WTC11 (cell line): ENCODE measurements around the gene FXYD3. TPM values are rescaled to one million over a fixed set of nuclear protein-coding genes. Genes with fewer than 3 reads are reported as not detected.

ENCODE experiments used
- ATAC-seq: fragments of 200-7000 bp; cut with Tn5 transposase; 2 replicates; pipeline ENCODE4 v1.10.0; 2021; ENCODE audit warnings: mild to moderate bottlenecking, moderate library complexity
- CTCF ChIA-PET: fragments of 300-600 bp; sonication (Branson Sonifier 250); formaldehyde crosslinking; loops from one replicate; lab custom pipeline; 2021; ENCODE audit warnings: antibody characterized with exemption; lab: Charles Lee
- POLR2A ChIA-PET: fragments of 350-600 bp; sonication (Branson Sonifier 250); formaldehyde crosslinking; loops from one replicate; lab custom pipeline; 2021; ENCODE audit warnings: antibody characterized with exemption; lab: Charles Lee
- DNase-seq: peaks from one replicate; pipeline ENCODE4 v3.0.0; 2021; ENCODE audit warnings: low spot score
- H3K27ac Mint-ChIP-seq: 2 replicates; pipeline ENCODE4 v1.8.0; 2021; ENCODE audit warnings: mixed read lengths
- H3K27me3 Mint-ChIP-seq: 2 replicates; pipeline ENCODE4 v1.8.0; 2021; ENCODE audit warnings: low read depth, mild to moderate bottlenecking, moderate library complexity, mixed read lengths
- H3K36me3 Mint-ChIP-seq: 2 replicates; pipeline ENCODE4 v1.8.0; 2021; ENCODE audit warnings: mixed read lengths
- H3K4me1 Mint-ChIP-seq: 2 replicates; pipeline ENCODE4 v1.8.0; 2022; ENCODE audit warnings: mixed read lengths
- H3K4me3 Mint-ChIP-seq: 2 replicates; pipeline ENCODE4 v1.8.0; 2021; ENCODE audit warnings: mild to moderate bottlenecking, moderate library complexity, mixed read lengths
- H3K9me3 Mint-ChIP-seq: 2 replicates; pipeline ENCODE4 v1.8.0; 2021; ENCODE audit warnings: mixed read lengths
- ERG ChIP-seq: fragments of 250-450 bp; sonication (Bioruptor Pico); IDR thresholded peaks from 2 replicates; pipeline ENCODE4 v1.8.0; 2021; ENCODE audit warnings: mild to moderate bottlenecking
- FOXJ3 ChIP-seq: sonication (generic); formaldehyde crosslinking; IDR thresholded peaks from 2 replicates; pipeline ENCODE4 v1.9.0; 2021; ENCODE audit warnings: missing genetic modification reagents, mild to moderate bottlenecking, borderline replicate concordance
- FOXK1 ChIP-seq: sonication (generic); formaldehyde crosslinking; IDR thresholded peaks from 2 replicates; pipeline ENCODE4 v1.8.0; 2022; ENCODE audit warnings: mild to moderate bottlenecking, moderate library complexity, missing genetic modification reagents
- GABPB1 ChIP-seq: sonication (generic); formaldehyde crosslinking; IDR thresholded peaks from 2 replicates; pipeline ENCODE4 v1.8.1; 2023; ENCODE audit warnings: mild to moderate bottlenecking, missing genetic modification reagents
- GTF2I ChIP-seq: fragments of 250-450 bp; sonication (Bioruptor Pico); conservative IDR thresholded peaks from 2 replicates; pipeline ENCODE4 v1.4.0; 2021; ENCODE audit warnings: mild to moderate bottlenecking
- KAT7 ChIP-seq: sonication (generic); formaldehyde crosslinking; IDR thresholded peaks from 2 replicates; pipeline ENCODE4 v1.8.1; 2023; ENCODE audit warnings: missing genetic modification reagents, mild to moderate bottlenecking, borderline replicate concordance
- MAX ChIP-seq: sonication (generic); formaldehyde crosslinking; IDR thresholded peaks from 2 replicates; pipeline ENCODE4 v1.8.0; 2022; ENCODE audit warnings: mild to moderate bottlenecking, missing genetic modification reagents
- MLX ChIP-seq: sonication (generic); formaldehyde crosslinking; IDR thresholded peaks from 2 replicates; pipeline ENCODE4 v1.8.1; 2023; ENCODE audit warnings: mild to moderate bottlenecking, missing genetic modification reagents, moderate library complexity
- MXD4 ChIP-seq: fragments of 250-450 bp; sonication (Bioruptor Pico); IDR thresholded peaks from 2 replicates; pipeline ENCODE4 v1.8.0; 2021; ENCODE audit warnings: mild to moderate bottlenecking, moderate library complexity, borderline replicate concordance
- NFATC4 ChIP-seq: fragments of 250-450 bp; sonication (Bioruptor Pico); IDR thresholded peaks from 2 replicates; pipeline ENCODE4 v1.9.0; 2021; ENCODE audit warnings: mild to moderate bottlenecking
- NFE2L1 ChIP-seq: sonication (generic); formaldehyde crosslinking; IDR thresholded peaks from 2 replicates; pipeline ENCODE4 v1.8.1; 2023; ENCODE audit warnings: missing genetic modification reagents
- NFYB ChIP-seq: sonication (generic); formaldehyde crosslinking; conservative IDR thresholded peaks from 2 replicates; pipeline ENCODE4 v1.8.0; 2022; ENCODE audit warnings: low read depth, missing genetic modification reagents
- NR1H2 ChIP-seq: sonication (generic); formaldehyde crosslinking; IDR thresholded peaks from 2 replicates; pipeline ENCODE4 v1.9.0; 2021; ENCODE audit warnings: mild to moderate bottlenecking, moderate library complexity, missing genetic modification reagents
- NR2C2 ChIP-seq: sonication (generic); formaldehyde crosslinking; IDR thresholded peaks from 2 replicates; pipeline ENCODE4 v1.8.0; 2022; ENCODE audit warnings: mild to moderate bottlenecking, missing genetic modification reagents
- OVOL2 ChIP-seq: fragments of 250-450 bp; sonication (Bioruptor Pico); IDR thresholded peaks from 2 replicates; pipeline ENCODE4 v1.9.0; 2021; ENCODE audit warnings: mild to moderate bottlenecking, borderline replicate concordance
- RORB ChIP-seq: fragments of 250-450 bp; sonication (Bioruptor Pico); IDR thresholded peaks from 2 replicates; pipeline ENCODE4 v1.9.0; 2021; ENCODE audit warnings: mild to moderate bottlenecking
- TCF7 ChIP-seq: sonication (generic); formaldehyde crosslinking; IDR thresholded peaks from 2 replicates; pipeline ENCODE4 v1.8.0; 2022; ENCODE audit warnings: mild to moderate bottlenecking, low read depth, missing genetic modification reagents, moderate library complexity
- TEAD1 ChIP-seq: sonication (generic); formaldehyde crosslinking; IDR thresholded peaks from 2 replicates; pipeline ENCODE4 v1.8.0; 2022; ENCODE audit warnings: mild to moderate bottlenecking, missing genetic modification reagents
- ZNF138 ChIP-seq: sonication (generic); formaldehyde crosslinking; conservative IDR thresholded peaks from 2 replicates; pipeline ENCODE4 v1.8.1; 2022; ENCODE audit warnings: mild to moderate bottlenecking, moderate library complexity, missing genetic modification reagents
- ZNF232 ChIP-seq: sonication (generic); formaldehyde crosslinking; IDR thresholded peaks from 2 replicates; pipeline ENCODE4 v1.8.0; 2022; ENCODE audit warnings: mild to moderate bottlenecking, missing genetic modification reagents
- ZNF423 ChIP-seq: fragments of 250-450 bp; sonication (Bioruptor Pico); IDR thresholded peaks from 2 replicates; pipeline ENCODE4 v2.1.2; 2022; ENCODE audit warnings: mild to moderate bottlenecking, moderate library complexity
- total RNA-seq: library from RNA; stranded (reverse); gene quantifications from 3 replicates; pipeline ENCODE4 v1.2.3, GENCODE V29; 2021
- TF ChIP-seq, protein P1 (sequence below): sonication (generic); formaldehyde crosslinking; IDR thresholded peaks from 2 replicates; pipeline ENCODE4 v1.8.0; 2022; ENCODE audit warnings: mild to moderate bottlenecking, missing genetic modification reagents
- TF ChIP-seq, protein P2 (sequence below): sonication (generic); formaldehyde crosslinking; IDR thresholded peaks from 2 replicates; pipeline ENCODE4 v1.8.1; 2023; ENCODE audit warnings: mild to moderate bottlenecking, missing genetic modification reagents, moderate library complexity
- TF ChIP-seq, protein P3 (sequence below): fragments of 200-600 bp; IDR thresholded peaks from 2 replicates; pipeline ENCODE4 v1.8.0; 2022; ENCODE audit warnings: antibody characterized with exemption
- TF ChIP-seq, protein P4 (sequence below): sonication (generic); formaldehyde crosslinking; IDR thresholded peaks from 2 replicates; pipeline ENCODE4 v1.8.0; 2022; ENCODE audit warnings: mild to moderate bottlenecking, missing genetic modification reagents
- TF ChIP-seq, protein P5 (sequence below): sonication (generic); formaldehyde crosslinking; IDR thresholded peaks from 2 replicates; pipeline ENCODE4 v1.8.0; 2023; ENCODE audit warnings: missing genetic modification reagents, mild to moderate bottlenecking, borderline replicate concordance

Gene FXYD3
- total RNA-seq, 1 experiment from 2014 or later = 1.8 TPM

DNA sequence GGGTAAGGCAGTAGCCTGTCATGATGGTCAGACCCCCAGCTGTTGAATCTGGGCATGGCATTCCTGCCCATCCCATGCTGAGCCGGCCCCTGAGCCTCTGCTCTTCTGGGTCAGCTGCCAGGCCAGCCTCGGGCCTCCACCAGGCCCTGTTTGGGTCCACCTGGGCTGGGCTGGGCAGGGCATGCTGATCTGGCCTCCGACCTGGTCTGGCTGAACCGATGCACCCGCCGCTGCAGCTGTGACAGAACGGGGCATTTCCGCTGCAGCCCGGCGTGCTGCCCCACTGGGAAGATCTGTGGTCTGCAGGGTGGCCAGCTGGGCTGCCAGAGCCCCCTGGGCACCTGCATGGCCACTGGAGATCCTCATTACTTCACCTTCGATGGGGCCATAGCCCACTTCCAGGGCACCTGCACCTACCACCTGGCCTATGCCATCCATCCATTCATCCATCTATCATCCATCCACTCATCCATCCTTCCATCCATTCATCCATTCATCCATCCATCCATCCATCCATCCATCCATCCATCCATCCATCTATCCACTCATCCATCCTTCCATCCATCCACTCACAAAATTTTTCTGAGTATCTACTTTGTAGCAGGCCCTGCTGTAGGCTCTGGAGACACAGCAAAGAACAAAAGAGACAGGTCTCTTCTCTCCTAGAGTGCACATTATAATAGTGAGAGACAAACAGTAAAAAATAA is 21.5 kb upstream of the FXYD3 start:
- no peak overlapping the region for H3K4me3 Mint-ChIP-seq
- H3K9me3 Mint-ChIP-seq = no peaks in the 10 kb centered on the region
- POLR2A ChIA-PET = no interaction called here
- ATAC-seq = no peak
- TF ChIP-seq, protein P1, sequence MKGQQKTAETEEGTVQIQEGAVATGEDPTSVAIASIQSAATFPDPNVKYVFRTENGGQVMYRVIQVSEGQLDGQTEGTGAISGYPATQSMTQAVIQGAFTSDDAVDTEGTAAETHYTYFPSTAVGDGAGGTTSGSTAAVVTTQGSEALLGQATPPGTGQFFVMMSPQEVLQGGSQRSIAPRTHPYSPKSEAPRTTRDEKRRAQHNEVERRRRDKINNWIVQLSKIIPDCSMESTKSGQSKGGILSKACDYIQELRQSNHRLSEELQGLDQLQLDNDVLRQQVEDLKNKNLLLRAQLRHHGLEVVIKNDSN (CRISPR knock-in tag) = no peak
- TF ChIP-seq MAX (CRISPR knock-in tag) (no peak), NFATC4 (CRISPR knock-in tag) (no peak), FOXK1 (no peak), TCF7 (CRISPR knock-in tag) (no peak), ZNF232 (CRISPR knock-in tag) (no peak), OVOL2 (CRISPR knock-in tag) (no peak), TEAD1 (CRISPR knock-in tag) (no peak), NFYB (no peak), MXD4 (CRISPR knock-in tag) (no peak), NFE2L1 (no peak), NR1H2 (CRISPR knock-in tag) (no peak), KAT7 (CRISPR knock-in tag) (no peak), NR2C2 (CRISPR knock-in tag) (no peak), GTF2I (CRISPR knock-in tag) (no peak), FOXJ3 (CRISPR knock-in tag) (no peak), MLX (CRISPR knock-in tag) (no peak)
- TF ChIP-seq, protein P2, sequence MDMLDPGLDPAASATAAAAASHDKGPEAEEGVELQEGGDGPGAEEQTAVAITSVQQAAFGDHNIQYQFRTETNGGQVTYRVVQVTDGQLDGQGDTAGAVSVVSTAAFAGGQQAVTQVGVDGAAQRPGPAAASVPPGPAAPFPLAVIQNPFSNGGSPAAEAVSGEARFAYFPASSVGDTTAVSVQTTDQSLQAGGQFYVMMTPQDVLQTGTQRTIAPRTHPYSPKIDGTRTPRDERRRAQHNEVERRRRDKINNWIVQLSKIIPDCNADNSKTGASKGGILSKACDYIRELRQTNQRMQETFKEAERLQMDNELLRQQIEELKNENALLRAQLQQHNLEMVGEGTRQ = no peak
- TF ChIP-seq, protein P3, sequence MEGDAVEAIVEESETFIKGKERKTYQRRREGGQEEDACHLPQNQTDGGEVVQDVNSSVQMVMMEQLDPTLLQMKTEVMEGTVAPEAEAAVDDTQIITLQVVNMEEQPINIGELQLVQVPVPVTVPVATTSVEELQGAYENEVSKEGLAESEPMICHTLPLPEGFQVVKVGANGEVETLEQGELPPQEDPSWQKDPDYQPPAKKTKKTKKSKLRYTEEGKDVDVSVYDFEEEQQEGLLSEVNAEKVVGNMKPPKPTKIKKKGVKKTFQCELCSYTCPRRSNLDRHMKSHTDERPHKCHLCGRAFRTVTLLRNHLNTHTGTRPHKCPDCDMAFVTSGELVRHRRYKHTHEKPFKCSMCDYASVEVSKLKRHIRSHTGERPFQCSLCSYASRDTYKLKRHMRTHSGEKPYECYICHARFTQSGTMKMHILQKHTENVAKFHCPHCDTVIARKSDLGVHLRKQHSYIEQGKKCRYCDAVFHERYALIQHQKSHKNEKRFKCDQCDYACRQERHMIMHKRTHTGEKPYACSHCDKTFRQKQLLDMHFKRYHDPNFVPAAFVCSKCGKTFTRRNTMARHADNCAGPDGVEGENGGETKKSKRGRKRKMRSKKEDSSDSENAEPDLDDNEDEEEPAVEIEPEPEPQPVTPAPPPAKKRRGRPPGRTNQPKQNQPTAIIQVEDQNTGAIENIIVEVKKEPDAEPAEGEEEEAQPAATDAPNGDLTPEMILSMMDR = no peak
- TF ChIP-seq, protein P4, sequence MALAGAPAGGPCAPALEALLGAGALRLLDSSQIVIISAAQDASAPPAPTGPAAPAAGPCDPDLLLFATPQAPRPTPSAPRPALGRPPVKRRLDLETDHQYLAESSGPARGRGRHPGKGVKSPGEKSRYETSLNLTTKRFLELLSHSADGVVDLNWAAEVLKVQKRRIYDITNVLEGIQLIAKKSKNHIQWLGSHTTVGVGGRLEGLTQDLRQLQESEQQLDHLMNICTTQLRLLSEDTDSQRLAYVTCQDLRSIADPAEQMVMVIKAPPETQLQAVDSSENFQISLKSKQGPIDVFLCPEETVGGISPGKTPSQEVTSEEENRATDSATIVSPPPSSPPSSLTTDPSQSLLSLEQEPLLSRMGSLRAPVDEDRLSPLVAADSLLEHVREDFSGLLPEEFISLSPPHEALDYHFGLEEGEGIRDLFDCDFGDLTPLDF = no peak
- H3K27me3 Mint-ChIP-seq = no peaks in the 10 kb centered on the region
- no peaks in the 10 kb centered on the region for H3K36me3 Mint-ChIP-seq
- peaks cover 21% of the 10 kb centered on the region for H3K4me1 Mint-ChIP-seq
- no peak overlapping the region for H3K27ac Mint-ChIP-seq
- CTCF ChIA-PET = interaction anchor here (0.6 to 1.9 kb wide), 2 partner anchors 41 to 47 kb away, joined by 3 to 6 read pairs; partner anchors contain the start of gene LGI4
- no peak for DNase-seq

DNA sequence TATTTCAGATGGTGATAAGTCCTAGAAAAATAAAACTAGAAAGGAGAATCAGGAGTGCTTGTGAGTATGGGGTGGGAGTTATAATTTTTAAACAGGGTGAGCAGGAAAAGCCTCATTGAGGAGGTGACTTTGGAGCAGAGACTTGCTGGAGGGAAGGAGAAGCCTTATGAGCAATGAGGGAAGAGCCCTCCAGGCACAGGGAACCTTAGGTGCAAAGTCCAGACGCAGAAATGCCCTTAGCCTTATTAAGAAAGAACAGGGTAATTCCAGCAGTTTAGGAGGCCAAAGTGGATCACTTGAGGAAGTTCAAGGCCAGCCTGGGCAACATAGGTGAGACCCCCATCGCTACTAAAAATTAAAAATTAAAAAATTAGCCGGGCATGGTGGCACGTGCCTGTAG is 21.0 kb upstream of the FXYD3 start:
- CTCF ChIA-PET = no interaction called here
- POLR2A ChIA-PET = no interaction called here
- peaks cover 21% of the 10 kb centered on the region for H3K4me1 Mint-ChIP-seq
- no peaks in the 10 kb centered on the region for H3K36me3 Mint-ChIP-seq
- no peak overlapping the region for H3K27ac Mint-ChIP-seq
- DNase-seq (no peak), ATAC-seq (no peak)
- H3K9me3 Mint-ChIP-seq = no peaks in the 10 kb centered on the region
- no peak overlapping the region for H3K4me3 Mint-ChIP-seq
- no peaks in the 10 kb centered on the region for H3K27me3 Mint-ChIP-seq
- TF ChIP-seq FOXJ3 (CRISPR knock-in tag) (no peak), RORB (CRISPR knock-in tag) (no peak), ZNF423 (CRISPR knock-in tag) (no peak), ZNF138 (no peak), ERG (no peak), GABPB1 (no peak), NFE2L1 (no peak), NFYB (no peak)
- TF ChIP-seq, protein P5, sequence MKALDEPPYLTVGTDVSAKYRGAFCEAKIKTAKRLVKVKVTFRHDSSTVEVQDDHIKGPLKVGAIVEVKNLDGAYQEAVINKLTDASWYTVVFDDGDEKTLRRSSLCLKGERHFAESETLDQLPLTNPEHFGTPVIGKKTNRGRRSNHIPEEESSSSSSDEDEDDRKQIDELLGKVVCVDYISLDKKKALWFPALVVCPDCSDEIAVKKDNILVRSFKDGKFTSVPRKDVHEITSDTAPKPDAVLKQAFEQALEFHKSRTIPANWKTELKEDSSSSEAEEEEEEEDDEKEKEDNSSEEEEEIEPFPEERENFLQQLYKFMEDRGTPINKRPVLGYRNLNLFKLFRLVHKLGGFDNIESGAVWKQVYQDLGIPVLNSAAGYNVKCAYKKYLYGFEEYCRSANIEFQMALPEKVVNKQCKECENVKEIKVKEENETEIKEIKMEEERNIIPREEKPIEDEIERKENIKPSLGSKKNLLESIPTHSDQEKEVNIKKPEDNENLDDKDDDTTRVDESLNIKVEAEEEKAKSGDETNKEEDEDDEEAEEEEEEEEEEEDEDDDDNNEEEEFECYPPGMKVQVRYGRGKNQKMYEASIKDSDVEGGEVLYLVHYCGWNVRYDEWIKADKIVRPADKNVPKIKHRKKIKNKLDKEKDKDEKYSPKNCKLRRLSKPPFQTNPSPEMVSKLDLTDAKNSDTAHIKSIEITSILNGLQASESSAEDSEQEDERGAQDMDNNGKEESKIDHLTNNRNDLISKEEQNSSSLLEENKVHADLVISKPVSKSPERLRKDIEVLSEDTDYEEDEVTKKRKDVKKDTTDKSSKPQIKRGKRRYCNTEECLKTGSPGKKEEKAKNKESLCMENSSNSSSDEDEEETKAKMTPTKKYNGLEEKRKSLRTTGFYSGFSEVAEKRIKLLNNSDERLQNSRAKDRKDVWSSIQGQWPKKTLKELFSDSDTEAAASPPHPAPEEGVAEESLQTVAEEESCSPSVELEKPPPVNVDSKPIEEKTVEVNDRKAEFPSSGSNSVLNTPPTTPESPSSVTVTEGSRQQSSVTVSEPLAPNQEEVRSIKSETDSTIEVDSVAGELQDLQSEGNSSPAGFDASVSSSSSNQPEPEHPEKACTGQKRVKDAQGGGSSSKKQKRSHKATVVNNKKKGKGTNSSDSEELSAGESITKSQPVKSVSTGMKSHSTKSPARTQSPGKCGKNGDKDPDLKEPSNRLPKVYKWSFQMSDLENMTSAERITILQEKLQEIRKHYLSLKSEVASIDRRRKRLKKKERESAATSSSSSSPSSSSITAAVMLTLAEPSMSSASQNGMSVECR = no peak
